HG03442 (cell line): ENCODE data around the gene LBX2.
A peak's percentile ranks its signal among the peaks of the same experiment; 100 is the strongest.

ENCODE experiments used
- ATAC-seq: cut with Tn5 transposase; IDR thresholded peaks from one replicate; pipeline ENCODE4 v1.9.1; 2021; ENCODE audit warnings: mild to moderate bottlenecking, moderate library complexity; ENCODE audit not compliant: unreplicated experiment

LBX2 gene

GRCh38 chr2:74458132-74458937 is 41.1 kb downstream of the LBX2 start, which contains the start of gene WBP1:
Gene WBP1 (plus strand): TSS chr2:74458438. CDS start chr2:74458603, 165 bp downstream.
- peak; percentile 80 for ATAC-seq

- ATAC-seq: peak; percentile 25
Measured at GRCh38 chr2:74457549-74458131, 41.8 kb downstream of the LBX2 start.

DNA sequence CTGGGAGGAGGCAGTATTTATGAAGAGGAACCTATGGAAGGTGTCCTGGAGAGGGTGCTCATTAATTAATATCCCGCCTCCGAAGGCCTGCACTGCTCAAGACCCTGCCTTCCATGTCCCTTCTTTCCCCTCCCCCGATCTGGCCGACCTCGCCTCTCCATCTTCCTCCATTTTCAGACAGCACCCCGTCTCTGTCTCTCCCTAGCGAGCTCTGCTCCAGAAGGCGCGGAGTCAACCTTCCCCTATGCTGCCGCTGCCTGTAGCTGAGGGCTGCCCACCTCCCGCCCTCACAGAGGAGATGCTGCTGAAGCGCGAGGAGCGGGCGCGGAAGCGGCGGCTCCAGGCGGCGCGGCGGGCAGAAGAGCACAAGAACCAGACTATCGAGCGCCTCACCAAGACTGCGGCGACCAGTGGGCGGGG is 42.3 kb downstream of the LBX2 start:
- ATAC-seq: no peak

DNA sequence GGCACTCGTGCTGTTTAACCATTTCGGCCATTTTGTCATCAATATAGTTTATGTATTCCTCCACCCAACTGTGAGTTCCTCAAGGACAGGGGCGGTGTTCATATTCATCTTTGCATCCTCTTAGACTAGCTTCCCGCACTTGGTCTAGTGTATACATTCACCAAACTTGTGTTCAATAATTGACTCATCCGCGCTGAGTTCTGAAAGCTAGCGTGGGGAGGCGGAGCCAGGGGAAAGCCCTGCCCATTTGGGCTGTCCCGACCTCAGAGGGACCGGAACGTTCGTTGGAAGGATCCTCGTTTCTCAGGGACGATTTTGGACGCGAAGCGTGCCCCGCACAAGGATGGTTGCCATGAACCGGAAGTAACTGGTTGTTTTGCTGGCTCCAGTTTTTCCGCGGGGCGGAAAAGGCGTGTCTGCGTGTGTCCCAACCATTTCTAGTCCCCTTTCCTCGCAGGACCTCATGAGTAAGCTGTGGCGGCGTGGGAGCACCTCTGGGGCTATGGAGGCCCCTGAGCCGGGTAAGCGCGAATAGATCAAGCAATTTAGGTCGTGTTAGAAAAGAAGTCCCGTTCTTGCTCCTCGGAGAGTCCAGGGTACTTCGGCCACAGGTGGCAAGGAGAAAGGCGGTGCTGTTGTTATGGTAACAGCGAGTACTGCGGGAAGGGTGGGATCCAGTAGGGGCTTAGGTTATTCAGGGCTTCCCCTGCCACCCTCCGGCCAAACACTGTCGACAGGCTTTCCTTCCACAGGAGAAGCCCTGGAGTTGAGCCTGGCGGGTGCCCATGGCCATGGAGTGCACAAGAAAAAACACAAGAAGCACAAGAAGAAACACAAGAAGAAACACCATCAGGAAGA is 44.5 kb downstream of the LBX2 start, which contains the start of gene INO80B:
TSS of gene INO80B (plus strand) at position 434 of the 858 bp plus-strand sequence. CDS start at position 464, 30 bp downstream.
- peak; percentile 41 for ATAC-seq

DNA sequence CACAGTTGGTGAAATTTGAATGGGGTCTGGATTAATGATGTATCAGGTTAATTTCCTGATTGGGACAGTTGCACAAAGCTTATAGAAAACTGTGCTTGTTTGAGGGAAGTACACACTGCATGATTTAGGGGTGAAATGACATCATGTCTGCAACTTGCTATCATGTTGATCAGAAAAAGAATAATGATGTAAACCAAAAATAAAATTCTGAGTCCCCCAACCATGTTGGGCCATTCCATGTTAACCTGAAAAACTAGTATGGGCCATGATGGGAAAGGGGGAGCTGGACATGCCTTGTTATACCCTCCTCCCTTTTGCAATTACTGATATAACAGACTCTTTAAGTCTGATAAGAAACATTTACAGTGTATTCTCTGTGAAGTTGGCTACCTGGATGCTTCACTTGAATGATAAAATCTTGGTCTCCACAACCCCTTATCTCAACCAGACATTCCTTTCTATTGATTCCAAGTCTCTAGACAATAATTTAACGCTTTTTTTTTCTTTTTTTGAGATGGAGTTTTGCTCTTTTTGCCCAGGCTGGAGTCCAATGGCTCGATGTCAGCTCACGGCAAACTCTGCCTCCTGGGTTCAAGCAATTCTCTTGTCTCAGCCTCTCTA is 48.7 kb downstream of the LBX2 start:
- no peak for ATAC-seq

DNA sequence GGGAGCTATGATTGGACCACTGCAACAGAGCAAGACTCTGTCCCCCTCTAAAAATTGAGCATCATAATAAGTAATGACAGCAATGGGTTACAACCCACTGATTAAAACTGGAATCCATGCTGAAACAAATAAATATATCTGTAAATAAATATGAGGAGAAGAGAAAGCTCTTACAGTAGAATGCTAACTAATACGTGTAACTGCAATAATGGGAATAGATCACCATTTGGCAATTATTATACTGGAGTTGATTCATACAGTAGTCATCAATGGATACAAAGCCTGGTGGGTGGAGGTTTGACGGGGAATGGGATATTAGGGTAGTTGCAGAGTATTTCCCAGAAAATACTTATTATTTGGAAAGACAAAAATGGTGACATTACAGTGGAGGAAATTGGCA is 50.6 kb downstream of the LBX2 start:
- ATAC-seq: no peak
